Liver (tissue), 3 donors: ENCODE measurements around the gene MORN3.

Experiments used
- ATF3 ChIP-seq: IDR thresholded peaks from 2 replicates; pipeline ENCODE4 v1.6.1; 2016; ENCODE audit warnings: antibody characterized with exemption
- CTCF ChIP-seq: fragments of 150-350 bp; IDR thresholded peaks from 2 replicates; pipeline ENCODE4 v1.5.1; 2017; ENCODE audit warnings: improper control_type of control experiment, low read depth, low read length; ENCODE audit not compliant: missing input control
- FOXA1 ChIP-seq: IDR thresholded peaks from 2 replicates; pipeline ENCODE4 v1.6.1; 2016; ENCODE audit warnings: antibody characterized with exemption
- FOXA2 ChIP-seq: IDR thresholded peaks from 2 replicates; pipeline ENCODE4 v1.6.1; 2016; ENCODE audit warnings: antibody characterized with exemption
- GABPA ChIP-seq, 2 donors: IDR thresholded peaks in 1 of 2; conservative IDR thresholded peaks in 1 of 2; 2 replicates each; pipeline ENCODE4 v1.6.1; 2016; ENCODE audit warnings: antibody characterized with exemption in 2 of 2, mild to moderate bottlenecking in 1 of 2, moderate library complexity in 1 of 2
- JUND ChIP-seq, 2 donors: IDR thresholded peaks; 2 replicates each; pipeline ENCODE4 v1.6.1; 2016; ENCODE audit warnings: antibody characterized with exemption in 2 of 2
- RAD21 ChIP-seq, 2 donors: IDR thresholded peaks; 2 replicates each; pipeline ENCODE4 v1.6.1; 2016; ENCODE audit warnings: antibody characterized with exemption in 2 of 2, mild to moderate bottlenecking in 2 of 2
- REST ChIP-seq: IDR thresholded peaks from 2 replicates; pipeline ENCODE4 v1.6.1; 2016; ENCODE audit warnings: antibody characterized with exemption, mild to moderate bottlenecking
- SP1 ChIP-seq: IDR thresholded peaks from 2 replicates; pipeline ENCODE4 v1.6.1; 2018; ENCODE audit warnings: antibody characterized with exemption, mild to moderate bottlenecking
- TAF1 ChIP-seq: conservative IDR thresholded peaks from 2 replicates; pipeline ENCODE4 v1.6.1; 2016; ENCODE audit warnings: antibody characterized with exemption, mild to moderate bottlenecking
- ZBTB33 ChIP-seq: IDR thresholded peaks from 2 replicates; pipeline ENCODE4 v1.6.1; 2016; ENCODE audit warnings: antibody characterized with exemption
- donor health status: healthy.
- donor health status: healthy.

GRCh38 chr12:121652767-121653497 is 16.5 kb downstream of the MORN3 start:
- TF ChIP-seq TAF1 (no peak), ATF3 (no peak), CTCF (no peak), RAD21 (IDR thresholded peaks at IDR 0.05) (no peak), FOXA1 (no peak), GABPA (IDR thresholded peaks at IDR 0.05 in 1 of 2, conservative IDR thresholded peaks at IDR 0.05 in 1 of 2) (no peak), REST (no peak), ZBTB33 (no peak), SP1 (no peak), FOXA2 (no peak), JUND (IDR thresholded peaks at IDR 0.05) (no peak)
